Stimulated activated CD8-positive, alpha-beta memory T cell treated with anti-CD3 and anti-CD28 coated beads, Interleukin-2, amount 100 ng/mL, for 1 hour (primary cell): Measurements from ENCODE around the gene MAP3K10.

Source experiments
- DNase-seq, 2 donors: peaks; one replicate each; pipeline ENCODE4 v3.0.0-alpha.2; 2020; ENCODE audit warnings: low read depth in 2 of 2

MAP3K10 gene

GRCh38 chr19:40233811-40234389 is 42.7 kb downstream of the MAP3K10 start:
- DNase-seq = no peak

- DNase-seq = no peak
These were observed 43.4 kb downstream of the MAP3K10 start for GRCh38 chr19:40234429-40235237.

DNA sequence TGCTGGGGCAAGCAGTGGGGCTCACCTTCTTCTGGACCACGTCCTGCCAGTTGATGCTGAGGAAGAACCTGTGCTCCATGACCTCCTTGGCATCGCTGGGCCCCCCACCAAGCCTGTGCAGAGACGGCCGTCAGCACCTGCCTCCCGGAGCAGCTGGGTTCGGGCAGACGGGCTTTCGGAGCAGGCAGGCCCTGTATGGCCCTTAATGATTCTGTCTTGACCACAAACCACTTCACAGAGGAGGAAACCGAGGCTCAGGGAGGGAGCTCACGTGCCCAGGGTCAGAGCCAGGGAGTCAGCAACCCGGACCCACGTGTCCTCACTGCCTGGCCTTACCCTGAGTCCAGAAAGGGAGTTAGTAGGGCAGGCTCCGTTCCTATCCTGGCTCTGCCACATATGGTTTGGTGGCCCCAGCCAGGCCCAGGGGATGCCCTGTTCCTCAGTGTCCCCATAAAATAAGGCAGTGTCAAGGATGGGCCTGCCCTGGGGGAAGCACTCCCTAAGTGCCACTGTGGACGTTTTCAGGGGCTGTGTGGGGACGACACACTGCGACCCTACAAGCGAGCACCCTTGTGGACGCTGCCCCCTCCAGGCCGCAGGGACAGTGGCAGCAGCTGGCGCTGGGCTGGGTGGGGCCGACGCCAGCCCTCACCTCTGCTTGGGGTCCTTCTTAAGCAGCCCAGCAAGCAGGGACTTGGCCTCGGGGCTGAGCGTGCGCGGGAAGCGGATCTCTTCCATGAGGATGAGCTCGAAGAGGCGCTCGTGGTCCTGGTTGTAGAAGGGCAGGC is 44.2 kb downstream of the MAP3K10 start:
- no peak for DNase-seq

GRCh38 chr19:40236026-40236355 is 44.8 kb downstream of the MAP3K10 start:
- DNase-seq = no peak

DNA sequence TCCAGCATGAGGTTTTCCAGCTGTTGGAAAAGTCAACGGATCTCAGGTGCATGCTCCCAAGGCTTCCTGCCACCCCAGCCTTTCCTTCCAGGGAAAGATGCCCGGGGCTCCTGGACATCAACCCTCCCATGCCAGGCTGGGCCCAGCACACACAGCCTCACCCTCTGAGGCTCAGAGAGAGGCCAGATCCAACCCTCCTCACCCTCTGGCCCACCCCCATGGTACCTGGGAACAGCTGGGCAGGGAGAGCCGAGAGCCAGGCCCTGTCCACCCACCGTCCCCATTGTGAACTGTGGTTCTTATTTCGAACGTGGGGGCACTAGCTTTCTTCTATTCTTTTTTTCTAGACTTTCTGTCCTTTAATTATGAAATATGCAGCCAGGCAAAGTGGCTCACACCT is 45.1 kb downstream of the MAP3K10 start:
- no peak for DNase-seq

GRCh38 chr19:40237791-40238190 is 46.6 kb downstream of the MAP3K10 start:
- no peak for DNase-seq

DNA sequence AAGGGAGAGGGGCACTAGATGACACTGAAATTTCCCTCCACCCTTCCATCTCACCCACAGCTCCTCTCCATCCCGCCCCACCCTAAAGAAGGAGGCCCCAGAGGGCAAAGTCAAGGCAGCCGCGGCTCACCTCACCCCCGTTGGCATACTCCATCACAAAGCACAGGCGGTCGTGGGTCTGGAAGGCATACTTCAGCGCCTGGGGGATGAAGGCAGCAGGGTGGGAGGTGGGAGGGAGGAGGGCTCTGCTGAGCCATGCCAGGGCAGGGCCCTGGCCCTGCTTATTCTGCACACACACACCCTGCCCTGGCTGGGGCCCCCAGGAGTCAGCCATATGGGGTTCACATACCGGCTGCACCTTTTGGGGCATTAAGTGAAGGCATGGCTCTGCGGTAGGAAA is 47.5 kb downstream of the MAP3K10 start:
- no peak for DNase-seq

GRCh38 chr19:40239415-40240226 is 48.4 kb downstream of the MAP3K10 start:
- DNase-seq = no peak

- DNase-seq = no peak
These were observed 49.1 kb downstream of the MAP3K10 start for GRCh38 chr19:40240332-40240731.

DNA sequence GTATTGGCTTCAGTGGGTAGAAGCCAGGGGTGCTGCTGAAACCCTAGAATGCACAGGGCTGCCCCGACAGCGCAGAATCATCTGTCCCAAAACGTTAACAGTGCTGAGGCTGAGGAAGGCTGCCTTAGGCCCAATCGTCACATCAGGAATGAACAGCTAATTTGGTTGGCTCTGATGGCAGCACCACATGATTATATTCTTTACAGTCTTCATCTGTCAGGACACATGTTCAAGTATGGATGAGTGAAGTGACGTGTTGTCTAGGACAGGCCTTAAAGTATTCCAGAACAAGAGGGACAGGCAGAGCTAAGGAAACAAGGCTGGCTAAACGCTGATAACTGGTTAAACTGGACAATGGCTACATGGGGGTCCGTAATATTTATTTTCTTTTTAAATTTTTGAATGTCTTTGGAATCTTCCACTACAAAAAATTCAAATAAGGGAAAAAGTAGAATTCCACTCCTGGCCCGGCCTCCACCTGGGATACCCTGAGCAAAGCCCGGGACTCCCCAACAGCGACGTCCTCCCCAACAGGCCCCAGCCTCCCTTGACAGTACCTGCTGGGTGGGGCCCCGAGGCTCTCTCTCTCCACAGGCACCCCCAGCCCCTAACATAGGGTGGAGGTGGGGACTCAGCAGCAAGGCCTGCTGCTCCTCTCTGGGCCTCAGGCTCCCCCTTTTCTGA is 50.0 kb downstream of the MAP3K10 start:
- no peak for DNase-seq

- DNase-seq = no peak
These were observed 50.7 kb downstream of the MAP3K10 start for GRCh38 chr19:40241809-40242384.

DNA sequence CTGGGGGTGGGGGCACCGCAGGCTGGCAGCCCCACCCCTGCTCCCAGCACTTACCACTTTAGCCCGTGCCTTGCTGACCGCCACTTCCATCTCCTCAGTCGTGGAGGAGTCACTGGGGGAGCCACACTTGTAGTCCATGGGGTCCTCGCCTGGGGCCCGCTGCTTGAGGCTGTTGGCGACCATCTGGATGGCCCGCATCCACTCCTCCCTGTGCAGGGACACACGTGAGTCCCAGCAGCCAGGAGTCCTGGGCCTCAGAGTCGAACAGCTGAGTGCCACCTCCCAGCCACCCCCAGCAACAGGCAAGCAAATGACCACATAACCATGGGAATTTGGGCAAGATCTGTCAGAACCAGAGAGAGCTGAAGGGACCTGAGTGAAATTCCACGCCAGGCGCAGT is 51.3 kb downstream of the MAP3K10 start:
- DNase-seq = no peak

- DNase-seq = no peak
These were observed 52.0 kb downstream of the MAP3K10 start for GRCh38 chr19:40243181-40243580.

- DNase-seq = no peak
These were observed 53.5 kb downstream of the MAP3K10 start for GRCh38 chr19:40244579-40245317.

DNA sequence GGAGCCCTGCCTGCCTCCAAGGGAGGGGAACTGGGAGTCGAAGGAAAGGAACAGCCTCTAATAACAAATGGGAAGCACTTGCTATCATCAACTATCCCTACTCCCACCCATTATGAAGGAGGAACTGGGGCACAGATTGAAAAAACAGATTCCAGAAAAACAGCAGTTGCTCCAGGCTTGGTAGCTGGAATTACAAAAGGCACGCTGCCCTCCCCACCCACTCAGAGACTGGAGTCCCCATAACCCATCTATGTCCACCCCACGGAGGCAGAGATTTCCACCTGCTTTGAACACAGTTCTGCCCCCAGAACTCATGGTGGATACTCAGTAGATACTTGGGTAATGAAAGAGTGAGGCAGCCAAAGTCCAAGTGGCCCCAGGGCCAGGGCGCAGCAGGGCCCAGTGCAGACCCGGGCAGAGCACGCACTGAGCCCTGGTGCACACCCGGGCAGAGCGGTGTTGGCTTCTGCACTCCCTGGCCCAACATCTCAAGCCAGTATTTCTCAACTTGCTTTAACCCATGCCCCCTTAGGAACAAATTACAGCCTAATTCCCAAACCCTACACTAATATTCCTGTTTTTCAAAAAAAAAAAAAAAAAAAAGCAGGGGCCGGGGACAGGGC is 54.4 kb downstream of the MAP3K10 start:
- DNase-seq = no peak

- DNase-seq = no peak
These were observed 55.3 kb downstream of the MAP3K10 start for GRCh38 chr19:40246292-40247073.

DNA sequence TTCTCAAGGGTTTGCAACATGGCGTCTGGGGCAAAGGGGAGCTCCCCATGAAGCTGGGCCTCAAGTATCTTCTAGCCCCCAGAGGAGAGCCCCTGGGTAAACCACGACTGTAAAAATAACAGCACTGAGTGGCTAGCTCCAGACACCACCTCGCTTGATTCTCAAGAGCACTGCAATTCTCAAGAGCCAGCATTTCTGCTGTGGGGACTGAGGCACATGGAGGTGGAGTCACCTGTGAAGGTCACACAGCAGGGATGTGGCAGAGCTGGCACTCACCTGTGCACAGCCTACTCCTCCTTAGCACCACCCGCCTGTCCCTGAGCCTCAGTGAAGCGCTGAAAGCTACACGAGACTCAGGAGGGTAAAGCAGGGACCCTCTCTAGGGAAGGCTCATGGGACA is 56.0 kb downstream of the MAP3K10 start:
- DNase-seq = no peak

DNA sequence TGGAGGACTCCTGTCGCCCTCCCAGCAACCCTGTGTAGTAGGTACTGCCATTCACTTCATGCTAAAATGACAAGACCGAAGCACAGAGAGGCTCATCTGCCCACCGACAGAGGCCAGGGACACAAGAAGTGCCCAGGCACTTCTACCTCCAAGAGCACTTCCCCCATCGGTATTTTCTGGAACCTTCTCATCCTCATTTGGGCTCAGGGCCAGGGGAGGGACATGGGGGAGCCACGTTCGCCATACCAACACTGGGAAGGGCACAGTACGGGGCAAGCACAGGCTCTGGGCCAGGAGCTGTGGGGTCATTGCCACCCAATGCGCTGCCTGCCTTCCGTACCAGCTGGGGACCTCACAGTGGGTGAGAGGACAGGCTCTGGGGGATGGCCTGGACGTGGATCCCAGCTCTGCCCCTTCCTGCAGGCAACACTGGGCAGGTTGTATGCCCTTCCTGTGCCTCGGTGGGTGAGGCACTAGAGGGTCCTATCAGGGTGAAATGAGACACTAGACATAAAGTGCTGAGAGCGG is 56.6 kb downstream of the MAP3K10 start:
- no peak for DNase-seq

- no peak for DNase-seq
These were observed 58.0 kb downstream of the MAP3K10 start for GRCh38 chr19:40249201-40249600.
